ENCODE data around the gene ADSS1.
"Not testable (repeated sequence)": the region's sequence is repeated elsewhere in the genome, so short reads cannot be mapped to it uniquely, and the experiment has no call there.

Gene ADSS1

DNA sequence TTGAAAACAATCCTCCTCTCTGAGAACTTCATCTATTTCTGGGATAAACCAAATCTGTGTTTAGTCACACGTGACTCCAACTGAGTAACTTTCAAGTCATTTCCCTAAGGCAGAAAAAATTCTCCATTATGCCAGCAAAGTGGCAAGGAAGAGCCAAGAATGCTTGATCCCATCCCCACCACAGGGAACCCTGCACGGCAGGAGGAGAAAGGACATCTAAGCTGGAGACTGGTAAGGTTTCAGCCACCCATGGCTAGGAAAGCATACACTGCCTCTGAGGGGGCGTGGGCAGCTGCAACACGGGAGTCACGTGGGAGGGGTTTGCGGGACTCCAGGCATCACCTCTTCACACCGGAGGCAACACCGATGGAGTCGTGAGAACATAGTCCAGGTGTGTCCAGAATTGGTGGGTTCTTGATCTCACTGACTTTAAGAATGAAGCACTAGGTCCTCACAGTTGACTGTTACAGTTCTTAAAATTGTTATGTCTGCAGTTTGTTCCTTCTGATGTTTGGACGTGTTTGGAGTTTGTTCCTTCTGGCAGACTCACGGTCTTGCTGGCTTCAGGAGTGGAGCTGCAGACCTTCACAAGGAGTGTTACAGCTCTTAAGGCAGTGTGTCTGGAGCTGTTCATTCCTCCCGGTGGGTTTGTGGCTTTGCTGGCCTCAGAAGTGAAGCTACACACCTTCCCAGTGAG is 26.2 kb downstream of the ADSS1 start:
- no peak for DNase-seq (ENCODE audit: low read depth, low spot score)

GRCh38 chr14:104750753-104751057 is 26.7 kb downstream of the ADSS1 start:
- DNase-seq (ENCODE audit: low read depth, low spot score), result not testable (repeated sequence)

DNA sequence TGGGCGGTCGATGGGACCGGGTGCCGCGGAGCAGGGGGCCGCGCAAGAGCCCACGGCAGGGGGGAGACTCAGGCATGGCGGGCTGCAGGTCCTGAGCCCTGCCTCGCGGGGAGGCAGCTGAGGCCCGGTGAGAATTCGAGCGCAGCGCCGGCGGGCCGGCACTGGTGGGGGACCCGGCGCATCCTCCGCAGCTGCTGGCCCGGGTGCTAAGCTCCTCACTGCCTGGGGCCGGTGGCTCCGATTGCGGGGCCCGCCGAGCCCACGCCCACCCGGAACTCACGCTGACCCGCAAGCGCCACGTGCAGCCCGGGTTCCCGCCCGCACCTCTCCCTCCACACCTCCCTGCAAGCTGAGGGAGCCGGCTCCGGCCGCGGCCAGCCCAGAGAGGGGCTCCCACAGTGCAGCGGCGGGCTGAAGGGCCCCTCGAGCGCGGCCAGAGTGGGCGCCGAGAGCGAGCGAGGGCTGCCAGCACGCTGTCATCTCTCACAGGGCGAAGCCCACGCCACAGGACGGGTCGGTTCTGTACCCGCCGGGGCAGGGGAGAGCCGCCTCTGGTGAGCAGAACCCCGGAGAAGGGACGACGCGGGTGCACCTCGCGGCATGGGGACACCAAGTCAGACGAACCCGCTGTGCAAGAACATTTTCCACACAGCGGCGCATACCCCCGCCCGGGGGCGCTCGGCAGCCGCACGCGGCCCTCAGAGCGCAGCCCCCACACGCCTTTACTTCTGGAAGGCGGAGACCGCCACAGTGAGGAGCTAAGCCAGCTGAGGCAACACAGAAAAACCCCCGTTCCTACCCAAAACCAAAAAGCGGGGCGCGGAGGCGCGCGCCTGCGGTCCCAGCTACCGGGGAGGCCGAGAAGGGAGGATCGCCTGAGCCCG is 27.8 kb downstream of the ADSS1 start:
- DNase-seq (ENCODE audit: low read depth, low spot score), result no peak

DNA sequence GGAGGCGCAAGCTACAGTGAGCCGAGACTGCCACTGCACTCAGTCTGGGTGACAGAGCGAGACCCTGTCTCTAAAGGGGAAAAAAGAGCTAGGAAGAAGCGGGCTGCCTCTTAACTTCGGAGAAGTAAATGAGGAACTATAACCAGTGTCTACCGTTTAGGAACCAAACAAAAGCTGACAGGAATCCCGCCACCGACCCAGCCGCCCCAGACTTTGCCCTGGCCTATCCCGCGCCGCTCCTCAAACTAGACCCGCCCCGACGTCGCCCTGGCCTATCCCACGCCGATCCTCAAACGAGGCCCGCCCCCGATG is 28.4 kb downstream of the ADSS1 start:
- DNase-seq (ENCODE audit: low read depth, low spot score), result no peak

DNA sequence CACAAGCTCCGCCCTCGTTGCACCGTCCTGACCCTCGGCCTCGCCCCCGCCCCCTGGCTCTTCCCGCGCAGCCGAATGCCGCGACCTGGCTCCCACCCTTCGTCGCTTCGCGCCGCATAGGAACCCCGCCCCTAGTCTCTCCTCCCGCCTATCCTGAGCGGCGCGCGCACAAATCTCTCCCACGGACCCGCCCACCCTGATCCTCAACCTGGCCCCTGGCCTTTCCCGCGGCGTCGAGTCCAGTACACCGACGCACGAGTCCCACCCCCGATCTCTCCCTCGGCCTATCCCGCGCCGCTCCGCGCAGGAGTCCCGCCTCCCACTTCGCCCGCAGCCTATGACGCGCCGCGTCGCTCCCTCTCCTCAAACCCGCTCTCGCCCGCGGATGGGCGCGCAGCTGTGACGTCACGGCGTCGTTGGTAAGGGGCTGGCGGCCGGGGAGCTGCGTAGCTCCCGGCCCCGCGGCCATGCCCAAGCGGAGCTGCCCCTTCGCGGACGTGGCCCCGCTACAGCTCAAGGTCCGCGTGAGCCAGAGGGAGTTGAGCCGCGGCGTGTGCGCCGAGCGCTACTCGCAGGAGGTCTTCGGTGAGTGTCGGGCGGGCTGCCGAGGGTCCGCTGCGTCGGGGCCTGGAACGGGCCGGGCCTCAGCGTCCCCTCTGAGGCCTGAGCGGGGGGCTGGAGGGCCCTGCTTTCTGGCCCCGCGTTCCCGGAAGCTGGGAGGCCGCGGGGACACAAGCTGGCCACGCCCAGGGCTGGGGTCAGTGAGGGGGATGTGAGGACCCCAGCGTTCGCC is 28.9 kb downstream of the ADSS1 start, which contains the start of gene SIVA1:
Gene SIVA1, plus strand, starts transcription at position 413 of the 793 bp plus-strand sequence. Its CDS starts 55 bp downstream, at position 468.
- DNase-seq (ENCODE audit: low read depth, low spot score), result peak; percentile 100

GRCh38 chr14:104753528-104754212 is 29.6 kb downstream of the ADSS1 start:
- no peak for DNase-seq (ENCODE audit: low read depth, low spot score)

- no peak for DNase-seq (ENCODE audit: low read depth, low spot score)
These were observed 30.3 kb downstream of the ADSS1 start for GRCh38 chr14:104754213-104754851.

DNA sequence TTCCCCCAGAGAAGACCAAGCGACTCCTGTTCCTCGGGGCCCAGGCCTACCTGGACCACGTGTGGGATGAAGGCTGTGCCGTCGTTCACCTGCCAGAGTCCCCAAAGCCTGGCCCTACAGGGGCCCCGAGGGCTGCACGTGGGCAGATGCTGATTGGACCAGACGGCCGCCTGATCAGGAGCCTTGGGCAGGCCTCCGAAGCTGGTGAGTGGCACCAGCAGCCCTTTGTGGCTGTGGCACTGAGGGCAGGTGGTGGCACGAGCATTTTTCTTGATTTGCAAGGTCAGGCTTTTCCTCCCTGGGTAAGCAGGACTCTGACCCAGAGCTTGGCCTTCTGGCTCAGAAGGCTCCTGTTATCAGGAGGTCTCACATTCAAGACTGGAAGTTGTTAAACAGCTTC is 31.6 kb downstream of the ADSS1 start:
- no peak for DNase-seq (ENCODE audit: low read depth, low spot score)

- DNase-seq (ENCODE audit: low read depth, low spot score), result no peak
These were observed 32.6 kb downstream of the ADSS1 start for GRCh38 chr14:104756477-104757237.

DNA sequence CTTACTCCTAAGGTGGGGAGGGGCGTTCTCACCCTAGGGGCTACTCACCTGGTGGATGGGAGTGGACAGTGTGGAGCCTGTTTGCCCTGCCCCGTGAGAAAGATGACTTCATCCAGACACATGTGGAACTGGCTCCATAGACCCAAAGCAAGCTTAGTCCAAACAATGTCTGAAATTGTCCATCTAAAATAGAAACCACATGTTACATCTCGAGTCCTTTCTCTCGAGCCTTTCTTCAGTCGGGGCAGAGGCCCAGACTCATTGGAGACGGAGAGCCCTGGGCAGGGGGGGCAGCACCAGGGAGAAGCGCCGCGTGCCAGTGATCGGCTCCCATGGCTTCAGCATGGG is 33.2 kb downstream of the ADSS1 start:
- no peak for DNase-seq (ENCODE audit: low read depth, low spot score)

GRCh38 chr14:104757681-104758392 is 33.8 kb downstream of the ADSS1 start:
- DNase-seq (ENCODE audit: low read depth, low spot score), result no peak

GRCh38 chr14:104758981-104759969 is 35.2 kb downstream of the ADSS1 start:
- no peak for DNase-seq (ENCODE audit: low read depth, low spot score)

DNA sequence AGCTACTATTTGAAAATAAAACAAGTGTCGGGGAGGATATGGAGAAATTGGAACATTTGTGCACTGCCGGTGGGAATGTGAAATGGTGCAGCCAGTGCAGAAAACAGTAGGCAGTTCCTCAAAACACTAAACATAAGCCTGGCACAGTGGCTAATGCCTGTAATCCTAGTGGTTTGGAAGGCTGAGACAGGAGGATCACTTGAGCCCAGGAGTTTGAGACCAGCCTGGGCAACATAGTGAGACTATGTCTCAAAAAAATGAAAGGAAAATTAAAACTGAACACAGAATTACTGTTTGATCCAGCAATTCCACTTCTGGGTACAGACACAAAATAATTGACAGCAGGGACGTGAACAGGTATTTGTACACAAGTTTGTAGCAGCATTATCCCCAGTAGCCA is 41.5 kb downstream of the ADSS1 start:
- no peak for DNase-seq (ENCODE audit: low read depth, low spot score)

- no peak for DNase-seq (ENCODE audit: low read depth, low spot score)
These were observed 42.3 kb downstream of the ADSS1 start for GRCh38 chr14:104766256-104766862.

DNA sequence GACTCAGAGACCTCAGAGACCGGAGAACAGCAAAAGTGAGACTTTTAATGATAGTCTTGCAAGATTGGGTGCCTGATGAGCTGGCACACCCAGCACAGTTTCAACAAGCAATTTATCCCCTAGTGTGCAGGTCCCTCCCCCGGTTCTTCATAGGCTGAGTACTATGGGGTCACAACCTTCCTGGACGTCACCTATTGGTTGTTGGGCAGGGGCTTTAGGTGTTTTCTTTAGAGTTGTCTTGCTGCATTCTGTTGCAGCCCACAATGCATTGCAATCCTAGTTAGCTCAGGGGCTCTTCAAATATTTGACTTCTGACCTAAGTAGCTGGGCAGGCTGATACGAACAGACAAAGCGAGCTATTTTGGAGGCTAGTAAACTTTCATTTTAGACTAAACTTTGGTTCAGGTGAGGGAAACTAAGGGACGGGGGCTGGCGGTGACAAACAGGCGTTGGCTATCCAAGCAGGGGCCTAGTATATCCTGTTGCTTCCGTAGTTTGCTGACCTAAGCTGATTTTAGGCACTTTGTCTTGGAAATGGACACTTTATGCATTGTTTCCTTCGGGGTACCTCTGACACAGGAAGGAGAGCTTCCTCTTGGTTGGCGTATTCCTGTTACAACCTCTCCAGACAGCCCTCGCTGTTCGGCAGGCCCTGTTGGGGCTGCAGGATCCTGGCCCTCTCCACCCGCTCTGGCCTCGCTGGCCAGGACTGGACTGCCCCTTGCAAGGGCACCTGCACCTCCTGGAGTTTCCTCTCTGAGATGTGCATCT is 43.0 kb downstream of the ADSS1 start:
- DNase-seq (ENCODE audit: low read depth, low spot score), result no peak

DNA sequence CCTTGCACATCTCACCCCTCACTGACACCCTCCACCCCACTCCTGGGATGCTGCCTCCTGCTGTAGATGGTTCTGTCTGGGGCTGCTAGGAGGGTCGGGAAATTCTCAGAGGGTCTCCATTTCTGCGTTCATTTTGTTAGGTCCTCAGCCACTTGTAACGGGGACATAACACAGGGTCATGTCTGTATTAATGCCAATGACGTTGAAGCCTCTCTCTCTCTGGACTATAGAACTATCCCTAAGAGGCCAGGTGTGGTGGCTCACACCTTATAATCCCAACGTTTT is 43.5 kb downstream of the ADSS1 start:
- DNase-seq (ENCODE audit: low read depth, low spot score), result no peak

GRCh38 chr14:104768437-104769323 is 44.7 kb downstream of the ADSS1 start:
- peak; percentile 94 for DNase-seq (ENCODE audit: low read depth, low spot score)
